Brain pericyte (primary cell): ENCODE data around the gene HERC5.
"Not testable (repeated sequence)": the region's sequence is repeated elsewhere in the genome, so short reads cannot be mapped to it uniquely, and the experiment has no call there.

Experiments
- DNase-seq: peaks from one replicate; pipeline ENCODE4 v3.0.0-alpha.2; 2012; ENCODE audit warnings: low read depth, low spot score

The HERC5 gene

DNA sequence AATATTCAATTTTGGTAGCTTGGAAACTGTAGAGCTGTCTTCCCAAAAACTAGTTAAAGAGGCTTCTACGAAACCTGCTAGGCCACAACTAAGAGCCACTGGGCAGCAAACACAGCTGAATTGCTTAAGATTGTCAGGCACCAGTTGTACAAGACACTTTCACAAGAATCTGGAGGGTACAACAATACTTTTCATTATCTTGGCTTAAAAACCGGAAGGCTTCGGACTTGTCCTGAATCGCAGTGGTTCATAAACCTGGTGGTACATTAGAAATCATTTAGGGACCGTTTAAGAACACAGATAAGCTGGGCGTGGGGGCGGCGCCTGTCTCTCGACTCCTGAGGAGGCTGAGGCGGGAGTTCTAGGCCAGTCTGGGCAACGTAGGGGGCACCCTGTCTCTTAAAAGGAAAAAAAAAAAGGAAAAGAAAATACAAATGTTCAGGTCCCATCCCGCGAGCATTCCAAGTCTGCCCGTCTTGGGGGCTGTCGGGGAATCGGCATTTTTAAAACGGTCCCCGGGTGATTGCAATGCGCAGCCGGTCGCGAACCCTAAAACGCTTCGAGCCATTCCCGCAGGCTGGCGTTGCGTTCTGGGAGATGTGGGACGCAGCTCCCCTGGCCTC, 65.9 kb downstream of the HERC5 start:
- DNase-seq, result no peak

DNA sequence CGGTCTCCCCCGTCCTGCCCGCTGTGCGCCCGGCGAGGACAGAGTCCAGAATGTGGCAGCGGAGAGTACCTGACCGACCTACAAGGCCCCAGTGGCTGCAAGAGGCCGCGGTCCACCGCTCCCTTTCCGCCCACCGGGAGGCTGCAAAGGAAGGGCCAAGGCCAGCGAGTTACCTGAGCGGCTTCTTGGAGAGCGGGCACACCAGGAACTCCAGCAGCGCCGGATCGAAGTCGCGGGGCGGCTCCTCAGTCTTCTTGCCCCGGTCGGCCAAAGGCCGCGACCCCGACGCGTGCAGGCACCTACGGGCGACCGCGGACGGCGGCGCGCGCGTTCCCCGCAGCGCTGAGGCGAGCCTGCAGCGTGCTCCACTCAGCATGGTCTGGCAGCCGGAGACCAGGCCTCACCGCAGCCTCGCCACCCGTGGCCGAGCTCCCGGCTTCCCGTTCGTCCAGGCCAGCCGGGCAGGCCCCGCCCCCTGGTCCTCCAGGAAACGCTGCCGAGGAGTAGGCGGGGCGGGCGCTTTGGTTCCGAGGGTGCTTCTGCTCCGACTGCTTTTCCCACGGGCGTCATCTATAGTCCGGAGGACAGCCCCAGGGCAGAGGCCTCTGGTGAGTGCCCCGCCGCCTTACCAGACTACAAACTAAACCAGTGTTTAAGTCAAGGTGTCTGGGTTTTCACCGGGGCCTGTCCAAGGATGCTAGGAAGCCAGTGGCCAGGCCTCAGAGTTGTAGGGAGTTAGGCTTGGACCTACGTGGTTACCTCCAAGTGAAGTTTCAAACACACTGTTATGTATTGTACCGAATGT, 66.6 kb downstream of the HERC5 start, which contains the start of gene PYURF:
Gene PYURF (minus strand): TSS at position 452 of the 805 bp plus-strand sequence. CDS start 76 bp downstream, at position 376.
- peak; percentile 71 for DNase-seq

DNA sequence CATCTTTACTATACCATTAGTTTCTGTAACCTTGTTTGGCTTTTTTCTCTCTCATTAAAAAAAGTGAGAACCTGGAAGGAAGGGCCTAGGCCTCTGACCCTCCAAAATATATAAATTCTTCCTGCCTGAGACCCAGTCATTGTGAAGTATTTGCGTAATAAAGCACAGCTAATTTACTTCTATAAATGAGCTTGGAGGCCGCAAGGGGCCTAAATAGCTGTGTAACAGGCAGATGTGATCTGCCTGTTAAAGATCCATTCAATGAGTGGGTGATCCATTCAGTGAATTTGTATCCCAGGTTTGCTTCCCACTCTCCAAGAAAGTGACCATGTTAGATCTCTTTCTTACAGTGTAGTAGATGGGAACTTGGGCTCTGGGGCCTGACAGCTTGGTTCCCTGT, 67.3 kb downstream of the HERC5 start:
- DNase-seq, result no peak

DNA sequence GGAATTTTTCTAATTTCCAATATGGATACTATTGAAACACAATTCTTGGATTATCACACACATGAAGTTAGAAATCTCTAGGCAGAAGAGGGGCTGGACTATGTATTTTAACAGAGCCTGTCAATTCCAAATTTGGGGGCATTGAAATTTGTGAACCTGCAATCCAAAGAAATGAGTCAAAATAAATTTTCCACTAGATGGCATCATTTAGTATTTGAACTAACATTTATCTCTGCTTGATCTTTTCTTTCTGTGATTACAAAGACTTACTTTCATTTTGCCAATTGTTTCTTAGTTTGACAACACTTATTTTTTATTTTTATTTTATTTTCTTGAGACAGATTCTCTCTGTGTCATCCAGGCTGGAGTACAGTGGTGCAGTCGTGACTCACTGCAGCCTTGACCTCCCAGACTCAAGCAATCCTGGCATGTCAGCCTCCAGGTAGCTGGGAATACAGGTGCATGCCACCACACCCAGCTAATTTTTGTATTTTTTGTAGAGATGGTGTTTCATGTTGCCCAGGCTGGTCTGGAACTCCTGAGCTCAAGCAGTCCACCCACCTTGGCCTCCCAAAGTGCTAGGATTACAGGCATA, 69.4 kb downstream of the HERC5 start:
- no peak for DNase-seq

DNA sequence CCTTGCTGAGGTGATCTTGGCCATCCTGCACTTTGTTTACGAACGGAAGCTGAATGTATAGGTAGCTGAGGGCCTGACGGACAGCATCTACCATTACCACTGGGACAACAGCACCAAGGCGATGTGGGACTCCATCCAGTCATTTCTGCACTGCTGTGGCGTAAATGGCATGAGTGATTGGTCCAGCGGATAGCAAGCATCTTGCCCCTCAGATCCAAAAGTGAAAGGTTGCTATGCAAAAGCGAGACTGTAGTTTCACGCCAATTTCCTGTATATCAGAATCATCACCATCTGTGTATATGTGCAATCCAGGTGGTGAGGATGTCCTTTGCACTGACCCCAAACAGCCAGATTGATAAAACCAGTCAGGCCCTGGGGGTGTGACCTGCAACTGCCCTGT, 70.9 kb downstream of the HERC5 start:
- no peak for DNase-seq

DNA sequence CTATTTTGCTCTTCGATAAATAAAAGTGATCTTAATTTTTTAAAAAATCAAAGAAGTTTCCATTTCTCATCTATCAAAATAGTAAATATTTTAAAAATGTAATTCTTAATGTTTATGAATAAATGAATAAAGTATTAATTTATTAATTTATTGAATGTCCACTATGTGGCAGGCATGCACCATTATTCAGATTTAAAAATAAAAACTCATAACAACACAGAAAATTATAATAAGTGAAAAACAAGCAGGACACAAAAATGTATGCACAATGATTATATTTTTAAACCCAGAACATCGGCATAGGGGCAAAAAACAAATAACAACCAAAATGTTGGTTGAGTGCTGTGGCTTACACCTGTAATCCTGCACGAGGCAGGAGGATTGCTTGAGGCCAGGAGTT, 71.9 kb downstream of the HERC5 start:
- DNase-seq, result no peak

DNA sequence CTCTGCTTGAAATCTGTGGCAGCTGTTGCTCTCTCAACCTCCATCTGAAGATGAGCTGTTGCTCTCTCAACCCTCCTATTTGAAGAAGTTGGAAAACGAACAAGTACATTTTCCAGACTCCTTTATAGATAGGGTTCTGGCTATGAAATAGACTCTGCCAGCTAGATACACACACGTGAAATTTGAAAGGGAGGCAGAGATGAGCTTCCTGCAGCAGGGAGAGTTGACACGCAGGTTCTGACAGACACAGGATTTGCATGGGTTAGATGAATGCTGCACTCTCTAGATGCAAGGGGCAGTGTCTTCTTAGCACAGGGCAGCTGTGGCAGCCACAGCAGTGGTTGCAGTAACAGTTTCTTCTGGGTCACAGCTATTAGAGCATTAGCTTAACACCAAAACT, 74.6 kb downstream of the HERC5 start:
- DNase-seq, result no peak

DNA sequence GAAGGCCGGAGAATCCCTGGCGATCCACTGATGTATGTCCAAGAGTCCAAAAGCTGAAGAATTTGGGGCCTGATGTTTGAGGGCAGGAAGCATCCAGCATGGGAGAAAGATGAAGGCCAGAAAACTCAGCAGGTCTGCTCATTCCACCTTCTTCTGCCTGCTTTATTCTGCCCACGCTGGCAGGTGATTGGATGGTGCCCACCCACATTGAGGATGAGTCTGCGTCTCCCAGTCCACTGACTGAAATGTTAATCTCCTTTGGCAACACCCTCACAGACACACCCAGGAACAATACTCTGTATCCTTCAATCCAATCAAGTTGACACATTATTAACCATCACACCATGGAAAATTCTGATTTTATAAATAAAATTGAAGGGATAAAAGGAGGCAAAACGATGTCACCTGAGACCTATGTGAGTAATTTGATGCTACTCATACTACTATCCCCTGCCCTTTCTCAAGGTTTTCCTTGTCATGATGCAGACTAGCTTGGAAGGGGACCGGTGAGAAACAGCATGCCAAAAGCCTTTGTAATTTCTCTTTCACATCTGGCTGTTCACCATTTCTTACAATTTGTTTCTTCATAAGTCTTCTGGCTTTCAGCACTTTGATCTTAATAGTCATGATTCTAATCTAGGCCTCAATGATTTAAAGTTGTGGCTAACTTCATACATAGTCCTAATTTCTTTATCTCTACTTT, 76.3 kb downstream of the HERC5 start:
- no peak for DNase-seq

DNA sequence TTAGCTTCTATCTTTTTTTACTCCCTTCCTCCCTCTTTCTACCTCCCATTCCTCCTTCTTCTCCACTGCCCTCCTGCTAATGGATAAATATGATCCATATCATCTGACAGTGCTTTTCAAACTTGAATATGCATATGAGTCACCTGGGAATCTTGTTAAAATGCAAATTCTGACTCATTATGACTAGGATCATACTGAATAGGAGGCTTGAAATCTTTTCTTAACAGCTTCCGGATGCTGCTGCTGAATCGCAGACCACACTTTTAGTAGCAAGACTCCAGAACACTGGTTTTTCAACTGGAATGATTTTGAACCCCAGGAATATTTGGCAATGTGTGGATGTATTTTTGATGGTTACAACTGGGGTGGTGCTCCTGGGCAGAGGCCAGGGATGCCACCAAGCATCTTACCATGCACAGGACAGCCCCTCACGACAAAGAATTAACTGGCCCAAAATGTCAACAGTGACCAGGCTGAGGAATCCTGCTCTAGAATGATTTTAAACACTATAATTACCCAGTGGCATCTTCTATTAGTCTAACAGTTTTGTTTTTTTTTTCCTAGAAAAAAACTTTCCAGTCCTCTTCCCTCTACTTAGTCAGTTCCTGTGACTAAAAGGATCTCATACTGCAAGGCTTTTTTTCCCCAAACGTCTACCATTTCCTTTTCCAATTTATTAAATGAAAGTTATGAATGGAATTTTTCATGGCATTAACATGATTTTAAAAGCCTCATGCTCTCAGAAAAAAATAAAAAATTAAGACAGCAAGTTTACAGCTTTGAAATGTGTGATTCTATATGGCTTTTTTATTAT, 77.2 kb downstream of the HERC5 start:
- no peak for DNase-seq

DNA sequence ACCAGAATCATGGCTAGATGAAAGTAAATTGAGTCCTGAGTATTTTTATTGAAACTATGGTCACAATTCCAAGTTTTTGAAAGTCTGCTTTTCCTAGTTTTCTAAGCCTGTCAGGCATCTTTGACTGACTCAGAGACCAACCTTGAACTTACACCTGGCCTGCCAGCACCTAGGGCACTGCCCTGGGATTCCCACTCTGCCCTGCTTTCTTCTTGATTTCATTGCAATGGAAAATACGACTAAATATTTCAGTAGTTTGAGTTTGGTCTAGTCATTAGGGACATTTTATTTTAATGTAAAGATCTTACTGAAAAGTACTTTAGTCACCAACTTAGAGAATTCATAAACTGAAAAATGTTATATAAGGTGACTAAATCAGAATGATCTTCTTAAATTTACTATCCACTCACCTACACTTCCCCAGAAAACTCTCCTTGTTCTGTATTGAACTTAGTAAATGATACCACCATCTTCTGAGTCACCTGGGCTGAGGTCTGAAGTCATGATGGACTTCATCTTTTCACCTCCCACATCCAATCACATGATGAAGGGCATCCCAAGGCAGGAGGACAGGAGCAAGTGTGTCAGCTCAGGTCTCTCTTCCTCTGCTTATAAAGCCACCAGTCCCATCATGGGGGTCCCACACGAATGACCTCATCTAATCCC, 78.3 kb downstream of the HERC5 start:
- DNase-seq, result no peak

DNA sequence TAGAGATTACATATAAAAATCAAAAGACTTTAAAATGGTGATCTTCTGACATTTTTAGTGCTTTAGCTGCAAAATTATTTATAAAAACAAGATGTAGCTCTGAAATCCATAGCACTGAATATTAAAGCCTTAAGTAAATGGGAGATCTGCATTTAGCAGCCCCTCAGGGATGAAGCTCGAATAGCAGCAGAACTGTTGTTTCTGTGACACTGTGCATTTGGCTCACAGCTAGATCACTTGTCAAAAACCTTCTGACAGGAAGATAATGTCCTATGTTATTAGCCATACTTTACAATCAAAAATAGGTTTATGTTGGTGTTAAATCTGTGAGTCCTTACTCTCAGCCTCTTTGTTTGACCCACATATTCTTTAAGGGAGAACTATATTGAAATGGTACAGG, 80.8 kb downstream of the HERC5 start:
- DNase-seq, result no peak

DNA sequence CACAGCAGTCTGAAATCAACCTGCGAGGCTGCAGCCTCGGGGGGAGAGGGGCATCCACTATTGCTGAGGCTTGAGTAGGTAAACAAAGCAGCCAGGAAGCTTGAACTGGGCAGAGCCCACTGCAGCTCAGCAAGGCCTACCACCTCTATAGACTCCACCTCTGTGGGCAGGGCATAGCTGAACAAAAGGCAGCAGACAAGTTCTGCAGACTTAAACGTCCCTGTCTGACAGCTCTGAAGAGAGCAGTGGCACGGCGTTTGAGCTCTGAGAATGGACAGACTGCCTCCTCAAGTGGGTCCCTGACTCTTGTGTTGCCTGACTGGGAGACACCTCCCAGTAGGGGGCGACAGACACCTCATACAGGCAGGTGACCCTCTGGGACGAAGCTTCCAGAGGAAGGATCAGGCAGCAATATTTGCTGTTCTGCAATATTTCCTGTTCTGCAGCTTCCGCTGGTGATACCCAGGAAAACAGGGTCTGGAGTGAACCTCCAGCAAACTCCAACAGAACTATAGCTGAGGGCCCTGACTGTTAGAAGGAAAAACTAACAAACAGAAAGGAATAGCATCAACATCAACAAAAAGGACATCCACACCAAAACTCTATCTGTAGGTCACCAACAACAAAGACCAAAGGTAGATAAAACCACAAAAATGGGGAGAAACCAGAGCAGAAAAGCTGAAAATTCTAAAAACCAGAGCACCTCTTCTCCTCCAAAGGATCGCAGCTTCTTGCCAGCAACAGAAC, 82.6 kb downstream of the HERC5 start:
- not testable (repeated sequence) for DNase-seq

DNA sequence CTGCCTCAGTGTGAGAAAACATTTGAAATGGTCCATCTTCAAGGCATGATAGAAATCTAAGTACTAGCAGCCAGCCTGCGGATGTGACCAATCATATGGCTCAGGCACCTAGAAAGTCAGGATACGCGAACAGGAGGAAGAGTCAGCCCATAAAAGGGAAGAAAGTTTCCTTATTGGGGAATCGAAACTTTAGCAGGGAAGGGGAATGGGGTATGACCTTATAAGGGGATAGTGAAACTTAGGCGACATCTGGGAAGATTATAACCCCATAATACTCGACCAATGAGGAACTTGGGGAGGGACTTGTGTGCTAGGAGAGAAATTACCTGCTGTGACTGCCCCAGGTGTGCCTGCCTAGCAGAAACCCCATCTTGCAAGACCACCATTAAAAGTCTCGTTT, 92.9 kb downstream of the HERC5 start:
- DNase-seq, result no peak
